SK-MEL-5 (cell line): ENCODE results near the gene ADAMTS13. TPM values are rescaled to one million over a fixed set of nuclear protein-coding genes. Genes with fewer than 3 reads are reported as not detected.

Source experiments
- DNase-seq: peaks from one replicate; pipeline ENCODE4 v3.0.0-alpha.2; 2016; ENCODE audit warnings: low read depth, low spot score
- in situ Hi-C: cut with HindIII; loops from 2 replicates; pipeline ENCODE4 v1.10.0; 2016; ENCODE audit warnings: low sequenced_read_pairs, high pct_unique_total_duplicates, low pct_unique_long_range_greater_than_20kb
- total RNA-seq: library from RNA; depleted of rRNA; stranded (reverse); fragments of >200 nt; shearing (Covaris generic); gene quantifications from 2 replicates; pipeline ENCODE4 v1.2.3, GENCODE V29; 2014

The ADAMTS13 gene
- total RNA-seq, 1 experiment from 2014 or later = 1.7 TPM

- no peak for DNase-seq
- in situ Hi-C loops = loop anchor here (10.0 kb wide), 1 partner anchor 115 kb away; the partner anchor contains the start of genes STKLD1 and SURF4
These were observed 67.4 kb downstream of the ADAMTS13 start for GRCh38 chr9:133489253-133490190.

GRCh38 chr9:133490201-133490681 lies 68.1 kb downstream of the ADAMTS13 start:
- DNase-seq = no peak
- in situ Hi-C loops = no loop called here

- in situ Hi-C loops = no loop called here
- no peak for DNase-seq
These were observed 68.9 kb downstream of the ADAMTS13 start for GRCh38 chr9:133490865-133491655.

GRCh38 chr9:133491656-133491925 lies 69.4 kb downstream of the ADAMTS13 start:
- no peak for DNase-seq
- in situ Hi-C loops = no loop called here

- in situ Hi-C loops = no loop called here
- DNase-seq = no peak
These were observed 70.2 kb downstream of the ADAMTS13 start for GRCh38 chr9:133492061-133493021.

- DNase-seq = no peak
- in situ Hi-C loops = no loop called here
These were observed 71.3 kb downstream of the ADAMTS13 start for GRCh38 chr9:133493428-133493827.

- DNase-seq = no peak
- in situ Hi-C loops = no loop called here
These were observed 71.8 kb downstream of the ADAMTS13 start for GRCh38 chr9:133493845-133494540.

- no peak for DNase-seq
- in situ Hi-C loops = no loop called here
These were observed 72.6 kb downstream of the ADAMTS13 start for GRCh38 chr9:133494636-133495326.

- in situ Hi-C loops = no loop called here
- DNase-seq = no peak
These were observed 73.4 kb downstream of the ADAMTS13 start for GRCh38 chr9:133495327-133496293.

GRCh38 chr9:133496861-133497842 lies 75.0 kb downstream of the ADAMTS13 start:
- DNase-seq = no peak
- in situ Hi-C loops = no loop called here

GRCh38 chr9:133499132-133499891 lies 77.1 kb downstream of the ADAMTS13 start:
- DNase-seq = no peak
- in situ Hi-C loops = no loop called here

GRCh38 chr9:133499892-133500270 lies 77.7 kb downstream of the ADAMTS13 start:
- no peak for DNase-seq
- in situ Hi-C loops = no loop called here

- in situ Hi-C loops = no loop called here
- no peak for DNase-seq
These were observed 79.9 kb downstream of the ADAMTS13 start for GRCh38 chr9:133502112-133502511.
